Measurements from ENCODE around the gene KDSR. TPM values are rescaled to one million over a fixed set of nuclear protein-coding genes. Genes with fewer than 3 reads are reported as not detected.
A peak's percentile ranks its signal among the peaks of the same experiment; 100 is the strongest.

KDSR gene
- total RNA-seq, 4 donors from 2014 or later = 32.3 to 56.7 (median 42.6) TPM

- DNase-seq (ENCODE audit: low spot score) (no peak), ATAC-seq (ENCODE audit: low FRiP score) (no peak)
- TF ChIP-seq CTCF (IDR thresholded peaks at IDR 0.05) = peak in 1 of 3 donors; percentile 31
Measured at GRCh38 chr18:63317982-63318888, 48.8 kb downstream of the KDSR start.

- DNase-seq (ENCODE audit: low spot score) = no peak
- ATAC-seq (ENCODE audit: low FRiP score) = no peak
- no peak for TF ChIP-seq CTCF (IDR thresholded peaks at IDR 0.05)
Measured at GRCh38 chr18:63317556-63317946, 49.5 kb downstream of the KDSR start.

- DNase-seq (ENCODE audit: low spot score) (no peak), ATAC-seq (ENCODE audit: low FRiP score) (no peak)
- no peak for TF ChIP-seq CTCF (IDR thresholded peaks at IDR 0.05)
Measured at GRCh38 chr18:63316612-63317555, 50.1 kb downstream of the KDSR start.

GRCh38 chr18:63315876-63316275, 51.1 kb downstream of the KDSR start:
- no peak for ATAC-seq (ENCODE audit: low FRiP score)

GRCh38 chr18:63315131-63315662, 51.8 kb downstream of the KDSR start:
- TF ChIP-seq CTCF (IDR thresholded peaks at IDR 0.05) = no peak
- ATAC-seq (ENCODE audit: low FRiP score) (no peak), DNase-seq (ENCODE audit: low spot score) (no peak)

More at GRCh38 chr18:63315876-63316275, 51.1 kb downstream of the KDSR start:
- TF ChIP-seq CTCF (IDR thresholded peaks at IDR 0.05) = no peak
- no peak for DNase-seq (ENCODE audit: low spot score)

GRCh38 chr18:63314062-63314790, 52.8 kb downstream of the KDSR start:
- no peak for ATAC-seq (ENCODE audit: low FRiP score)
- TF ChIP-seq CTCF (IDR thresholded peaks at IDR 0.05) = no peak
- DNase-seq (ENCODE audit: low spot score) = no peak

Data from omental fat pad (tissue), 4 donors.